WERI-Rb-1 (cell line): Measurements from ENCODE around the gene C17orf67.

Experiments used
- DNase-seq: peaks from one replicate; pipeline ENCODE4 v3.0.0-alpha.2; 2020
- H3K27ac ChIP-seq: fragments of 250-450 bp; sonication (Bioruptor Pico); 2 replicates; pipeline ENCODE4 v1.5.1; 2020; ENCODE audit warnings: mild to moderate bottlenecking, moderate library complexity
- H3K27me3 ChIP-seq: fragments of 250-450 bp; sonication (Bioruptor Pico); 2 replicates; pipeline ENCODE4 v1.5.1; 2021; ENCODE audit warnings: mild to moderate bottlenecking, low read depth, moderate library complexity; ENCODE audit not compliant: insufficient read depth, severe bottlenecking
- H3K36me3 ChIP-seq: fragments of 250-450 bp; sonication (Bioruptor Pico); 2 replicates; pipeline ENCODE4 v1.5.1; 2020; ENCODE audit warnings: mild to moderate bottlenecking, moderate library complexity
- H3K4me3 ChIP-seq: 2 replicates; pipeline ENCODE4 v1.5.1; 2011; ENCODE audit warnings: low read depth, mild to moderate bottlenecking, control low read depth, low read length
- H3K9me3 ChIP-seq: fragments of 250-450 bp; sonication (Bioruptor Pico); 2 replicates; pipeline ENCODE4 v1.5.1; 2021; ENCODE audit warnings: mild to moderate bottlenecking, moderate library complexity; ENCODE audit not compliant: severe bottlenecking
- CTCF ChIP-seq: IDR thresholded peaks from 2 replicates; pipeline ENCODE4 v1.5.1; 2011; ENCODE audit warnings: low read depth, mild to moderate bottlenecking, control low read depth, inconsistent platforms, low read length

C17orf67 gene

GRCh38 chr17:56819030-56819429, 14.7 kb downstream of the C17orf67 start:
- TF ChIP-seq CTCF, result no peak
- no peaks in the 10 kb centered on the region for H3K36me3 ChIP-seq
- H3K27me3 ChIP-seq, result no peaks in the 10 kb centered on the region
- DNase-seq, result no peak
- H3K27ac ChIP-seq, result no peak overlapping the region
- no peaks in the 10 kb centered on the region for H3K9me3 ChIP-seq
- no peak overlapping the region for H3K4me3 ChIP-seq

- no peak for TF ChIP-seq CTCF
- no peak for DNase-seq
- no peaks in the 10 kb centered on the region for H3K36me3 ChIP-seq
- no peak overlapping the region for H3K27ac ChIP-seq
- H3K4me3 ChIP-seq, result no peak overlapping the region
- no peaks in the 10 kb centered on the region for H3K27me3 ChIP-seq
- no peaks in the 10 kb centered on the region for H3K9me3 ChIP-seq
Observed at GRCh38 chr17:56817066-56817465, 16.7 kb downstream of the C17orf67 start.

- DNase-seq, result no peak
- no peaks in the 10 kb centered on the region for H3K27me3 ChIP-seq
- H3K27ac ChIP-seq, result no peak overlapping the region
- H3K4me3 ChIP-seq, result no peak overlapping the region
- no peaks in the 10 kb centered on the region for H3K36me3 ChIP-seq
- TF ChIP-seq CTCF, result no peak
- no peaks in the 10 kb centered on the region for H3K9me3 ChIP-seq
Observed at GRCh38 chr17:56815711-56816110, 18.0 kb downstream of the C17orf67 start.

DNA sequence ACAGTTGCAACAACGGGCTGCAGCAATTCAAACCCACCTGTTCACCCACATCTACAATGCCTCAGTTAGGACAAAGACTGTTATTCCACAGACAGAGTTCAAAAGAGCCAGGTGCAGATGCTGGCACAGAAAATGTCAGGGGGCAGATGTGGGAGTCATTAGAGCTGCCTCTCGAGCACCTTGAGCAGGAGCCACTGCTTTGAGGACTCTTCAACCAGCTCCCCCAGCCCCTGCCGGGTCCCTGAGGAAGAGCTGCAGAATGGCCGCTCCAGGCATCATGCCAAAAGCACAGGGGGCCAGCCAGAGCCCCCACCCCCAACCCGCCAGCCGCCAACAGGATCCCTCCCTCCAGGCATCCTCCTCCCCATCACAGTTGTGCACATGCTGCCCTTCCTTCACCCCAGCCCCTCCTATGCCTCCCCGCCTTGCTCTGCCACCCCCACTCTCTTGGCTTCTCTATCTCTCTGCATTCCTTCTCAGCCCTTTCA, 20.8 kb downstream of the C17orf67 start:
- no peaks in the 10 kb centered on the region for H3K36me3 ChIP-seq
- no peak overlapping the region for H3K27ac ChIP-seq
- H3K27me3 ChIP-seq, result no peaks in the 10 kb centered on the region
- TF ChIP-seq CTCF, result no peak
- no peak overlapping the region for H3K4me3 ChIP-seq
- no peaks in the 10 kb centered on the region for H3K9me3 ChIP-seq
- no peak for DNase-seq

GRCh38 chr17:56810891-56811775, 22.6 kb downstream of the C17orf67 start:
- H3K9me3 ChIP-seq, result no peaks in the 10 kb centered on the region
- no peak overlapping the region for H3K4me3 ChIP-seq
- no peaks in the 10 kb centered on the region for H3K36me3 ChIP-seq
- no peak for DNase-seq
- TF ChIP-seq CTCF, result no peak
- H3K27me3 ChIP-seq, result no peaks in the 10 kb centered on the region
- H3K27ac ChIP-seq, result no peak overlapping the region
